NCI-H524 (cell line): ENCODE results near the gene CRYGB.

Experiments
- DNase-seq, 2 experiments: peaks; one replicate each; lab custom pipeline; 2025; lab: John Stamatoyannopoulos, UW

The CRYGB gene

GRCh38 chr2:208146006-208146405, at the start of gene CRYGB:
Gene CRYGB, minus strand, starts transcription at chr2:208146158. Its CDS starts 38 bp downstream, at chr2:208146120.
- no peak for DNase-seq

GRCh38 chr2:208195531-208195930, 49.6 kb upstream of the CRYGB start:
- DNase-seq, result no peak

GRCh38 chr2:208192611-208193236, 46.8 kb upstream of the CRYGB start:
- DNase-seq, result no peak

- DNase-seq, result no peak
Observed at GRCh38 chr2:208189810-208190503, 44.0 kb upstream of the CRYGB start, which contains the start of gene C2orf80. Gene C2orf80, minus strand, starts transcription at chr2:208190030. Its CDS starts 3,044 bp downstream, at chr2:208186986.

GRCh38 chr2:208189069-208189809, 43.3 kb upstream of the CRYGB start:
- no peak for DNase-seq

GRCh38 chr2:208186893-208187292, 40.9 kb upstream of the CRYGB start:
- no peak for DNase-seq

- no peak for DNase-seq
Observed at GRCh38 chr2:208186465-208186864, 40.5 kb upstream of the CRYGB start.

GRCh38 chr2:208183972-208184705, 38.2 kb upstream of the CRYGB start:
- DNase-seq, result peak in 1 of 2 experiments; percentile 20

GRCh38 chr2:208183526-208183925, 37.6 kb upstream of the CRYGB start:
- no peak for DNase-seq

- DNase-seq, result no peak
Observed at GRCh38 chr2:208182835-208183234, 36.9 kb upstream of the CRYGB start.

- no peak for DNase-seq
Observed at GRCh38 chr2:208179028-208179609, 33.2 kb upstream of the CRYGB start.

- DNase-seq, result no peak
Observed at GRCh38 chr2:208175840-208176153, 29.8 kb upstream of the CRYGB start.

GRCh38 chr2:208175069-208175839, 29.3 kb upstream of the CRYGB start:
- peak; percentile 78 to 85 for DNase-seq

- DNase-seq, result no peak
Observed at GRCh38 chr2:208174144-208174543, 28.2 kb upstream of the CRYGB start.

GRCh38 chr2:208172125-208172524, 26.2 kb upstream of the CRYGB start:
- DNase-seq, result no peak

GRCh38 chr2:208164951-208165755, 19.2 kb upstream of the CRYGB start:
- DNase-seq, result no peak

- no peak for DNase-seq
Observed at GRCh38 chr2:208163489-208163888, 17.5 kb upstream of the CRYGB start, which contains the start of gene CRYGA. Gene CRYGA, minus strand, starts transcription at chr2:208163589. Its CDS starts 33 bp downstream, at chr2:208163556.

GRCh38 chr2:208156439-208156838, 10.5 kb upstream of the CRYGB start:
- no peak for DNase-seq

GRCh38 chr2:208153156-208153555, 7.2 kb upstream of the CRYGB start:
- no peak for DNase-seq

- DNase-seq, result no peak
Observed at GRCh38 chr2:208150956-208151355, 5.0 kb upstream of the CRYGB start.
